Measurements from ENCODE around the gene GTF2IRD1. TPM values are rescaled to one million over a fixed set of nuclear protein-coding genes. Genes with fewer than 3 reads are reported as not detected.

The GTF2IRD1 gene
- total and polyA plus RNA-seq, 2 of the 13 experiments (the other 11 are each of a cell fraction or from before 2014, with no cell fraction given), result 16.5 to 26.7 TPM

DNA sequence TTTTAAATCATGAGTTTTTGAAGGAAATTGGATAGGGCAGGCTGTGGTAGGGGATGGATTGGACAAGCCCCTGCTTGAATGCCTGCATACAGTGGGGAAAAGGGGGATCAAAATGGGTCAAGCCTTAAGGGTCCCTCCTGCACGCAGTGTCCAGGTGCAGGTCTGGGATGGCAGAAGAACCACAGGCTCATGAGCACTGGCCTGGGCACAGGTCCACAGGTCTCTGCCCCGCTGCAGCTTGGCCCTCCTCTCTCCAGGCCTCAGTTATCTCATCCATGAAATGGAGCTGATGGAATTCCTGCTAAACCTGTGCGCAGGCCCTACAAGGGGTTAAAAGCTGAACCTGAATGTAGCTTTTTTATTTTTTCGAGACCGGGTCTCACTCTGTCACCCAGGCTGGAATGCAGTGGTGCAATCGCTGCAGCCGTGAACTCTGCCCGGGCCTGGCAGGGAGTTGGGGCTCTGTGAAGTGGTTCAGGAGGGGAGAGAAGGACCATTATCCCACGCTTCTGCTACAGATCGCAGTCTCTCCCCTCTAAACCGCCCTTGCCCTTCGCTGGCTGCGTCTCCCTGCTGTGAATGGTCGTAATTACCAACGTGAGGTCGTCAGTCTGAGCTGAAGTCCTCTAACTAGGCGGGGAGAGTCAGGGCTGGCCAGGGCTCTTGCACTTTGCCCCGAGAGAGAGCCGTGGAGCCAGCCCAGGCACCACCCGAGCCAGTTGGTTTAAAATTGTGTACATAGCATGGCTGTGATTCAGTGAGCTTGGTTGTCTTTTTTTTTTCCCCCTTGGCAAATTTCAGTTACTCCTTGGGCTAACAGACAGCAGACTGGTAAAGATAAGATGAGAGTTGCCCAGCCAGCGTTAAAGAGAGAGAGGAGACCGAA lies 126.3 kb downstream of the GTF2IRD1 start (continued):
- TF ChIP-seq, protein P1, sequence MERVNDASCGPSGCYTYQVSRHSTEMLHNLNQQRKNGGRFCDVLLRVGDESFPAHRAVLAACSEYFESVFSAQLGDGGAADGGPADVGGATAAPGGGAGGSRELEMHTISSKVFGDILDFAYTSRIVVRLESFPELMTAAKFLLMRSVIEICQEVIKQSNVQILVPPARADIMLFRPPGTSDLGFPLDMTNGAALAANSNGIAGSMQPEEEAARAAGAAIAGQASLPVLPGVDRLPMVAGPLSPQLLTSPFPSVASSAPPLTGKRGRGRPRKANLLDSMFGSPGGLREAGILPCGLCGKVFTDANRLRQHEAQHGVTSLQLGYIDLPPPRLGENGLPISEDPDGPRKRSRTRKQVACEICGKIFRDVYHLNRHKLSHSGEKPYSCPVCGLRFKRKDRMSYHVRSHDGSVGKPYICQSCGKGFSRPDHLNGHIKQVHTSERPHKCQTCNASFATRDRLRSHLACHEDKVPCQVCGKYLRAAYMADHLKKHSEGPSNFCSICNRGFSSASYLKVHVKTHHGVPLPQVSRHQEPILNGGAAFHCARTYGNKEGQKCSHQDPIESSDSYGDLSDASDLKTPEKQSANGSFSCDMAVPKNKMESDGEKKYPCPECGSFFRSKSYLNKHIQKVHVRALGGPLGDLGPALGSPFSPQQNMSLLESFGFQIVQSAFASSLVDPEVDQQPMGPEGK (CRISPR knock-in tag; IDR thresholded peaks at IDR 0.05), result peak; percentile 75; the same call in 1 of the 2 replicates
- TF ChIP-seq, protein P2, sequence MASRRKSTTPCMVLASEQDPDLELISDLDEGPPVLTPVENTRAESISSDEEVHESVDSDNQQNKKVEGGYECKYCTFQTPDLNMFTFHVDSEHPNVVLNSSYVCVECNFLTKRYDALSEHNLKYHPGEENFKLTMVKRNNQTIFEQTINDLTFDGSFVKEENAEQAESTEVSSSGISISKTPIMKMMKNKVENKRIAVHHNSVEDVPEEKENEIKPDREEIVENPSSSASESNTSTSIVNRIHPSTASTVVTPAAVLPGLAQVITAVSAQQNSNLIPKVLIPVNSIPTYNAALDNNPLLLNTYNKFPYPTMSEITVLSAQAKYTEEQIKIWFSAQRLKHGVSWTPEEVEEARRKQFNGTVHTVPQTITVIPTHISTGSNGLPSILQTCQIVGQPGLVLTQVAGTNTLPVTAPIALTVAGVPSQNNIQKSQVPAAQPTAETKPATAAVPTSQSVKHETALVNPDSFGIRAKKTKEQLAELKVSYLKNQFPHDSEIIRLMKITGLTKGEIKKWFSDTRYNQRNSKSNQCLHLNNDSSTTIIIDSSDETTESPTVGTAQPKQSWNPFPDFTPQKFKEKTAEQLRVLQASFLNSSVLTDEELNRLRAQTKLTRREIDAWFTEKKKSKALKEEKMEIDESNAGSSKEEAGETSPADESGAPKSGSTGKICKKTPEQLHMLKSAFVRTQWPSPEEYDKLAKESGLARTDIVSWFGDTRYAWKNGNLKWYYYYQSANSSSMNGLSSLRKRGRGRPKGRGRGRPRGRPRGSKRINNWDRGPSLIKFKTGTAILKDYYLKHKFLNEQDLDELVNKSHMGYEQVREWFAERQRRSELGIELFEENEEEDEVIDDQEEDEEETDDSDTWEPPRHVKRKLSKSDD (CRISPR knock-in tag; IDR thresholded peaks at IDR 0.05; ENCODE audit: low read depth), result 0 out of 2 replicates have a peak, but pooled peaks have one; percentile 68
- TF ChIP-seq ELF3 (CRISPR knock-in tag; IDR thresholded peaks at IDR 0.05), result peak; percentile 56; the same call in 1 of the 2 replicates
- TF ChIP-seq CREM (IDR thresholded peaks at IDR 0.05), result peak; percentile 76; the same call in 1 of the 2 replicates
- TF ChIP-seq CREM (CRISPR knock-in tag; IDR thresholded peaks at IDR 0.05), result no peak
- TF ChIP-seq SALL2 (CRISPR knock-in tag; IDR thresholded peaks at IDR 0.05), result peak; percentile 12; the same call in 1 of the 2 replicates
- 0 out of 2 replicates have a peak, but pooled peaks have one; percentile 21 for TF ChIP-seq ZNF547 (CRISPR knock-in tag; IDR thresholded peaks at IDR 0.05)
- TF ChIP-seq, protein P3, sequence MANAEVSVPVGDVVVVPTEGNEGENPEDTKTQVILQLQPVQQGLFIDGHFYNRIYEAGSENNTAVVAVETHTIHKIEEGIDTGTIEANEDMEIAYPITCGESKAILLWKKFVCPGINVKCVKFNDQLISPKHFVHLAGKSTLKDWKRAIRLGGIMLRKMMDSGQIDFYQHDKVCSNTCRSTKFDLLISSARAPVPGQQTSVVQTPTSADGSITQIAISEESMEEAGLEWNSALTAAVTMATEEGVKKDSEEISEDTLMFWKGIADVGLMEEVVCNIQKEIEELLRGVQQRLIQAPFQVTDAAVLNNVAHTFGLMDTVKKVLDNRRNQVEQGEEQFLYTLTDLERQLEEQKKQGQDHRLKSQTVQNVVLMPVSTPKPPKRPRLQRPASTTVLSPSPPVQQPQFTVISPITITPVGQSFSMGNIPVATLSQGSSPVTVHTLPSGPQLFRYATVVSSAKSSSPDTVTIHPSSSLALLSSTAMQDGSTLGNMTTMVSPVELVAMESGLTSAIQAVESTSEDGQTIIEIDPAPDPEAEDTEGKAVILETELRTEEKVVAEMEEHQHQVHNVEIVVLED (CRISPR knock-in tag; IDR thresholded peaks at IDR 0.05; ENCODE audit: borderline replicate concordance), result peak; percentile 58; the same call in 1 of the 2 replicates
- TF ChIP-seq ZFP36L1 (CRISPR knock-in tag; IDR thresholded peaks at IDR 0.05), result peak; percentile 64; the same call in 1 of the 2 replicates
- 0 out of 2 replicates have a peak, but pooled peaks have one; percentile 62 for TF ChIP-seq ZNF749 (CRISPR knock-in tag; IDR thresholded peaks at IDR 0.05; ENCODE audit: borderline replicate concordance)
- peak; percentile 82; the same call in 1 of the 2 replicates for TF ChIP-seq ZFP90 (CRISPR knock-in tag; IDR thresholded peaks at IDR 0.05; ENCODE audit: borderline replicate concordance)
- peak; percentile 99 for TF ChIP-seq ZNF652 (CRISPR knock-in tag; IDR thresholded peaks at IDR 0.05; ENCODE audit: borderline replicate concordance, low read depth)
- peak; percentile 20; the same call in 1 of the 2 replicates for TF ChIP-seq ARID2 (CRISPR knock-in tag; IDR thresholded peaks at IDR 0.05; ENCODE audit: borderline replicate concordance)
